Fibroblast of mammary gland (primary cell): ENCODE data around the gene NR1H4.

Experiments
- DNase-seq: peaks from one replicate; pipeline ENCODE4 v3.0.0-alpha.2; 2010; ENCODE audit warnings: low read depth
- H3K4me3 ChIP-seq: 2 replicates; pipeline ENCODE4 v1.5.1; 2011; ENCODE audit warnings: low read depth, mild to moderate bottlenecking, low read length, moderate library complexity; ENCODE audit not compliant: control insufficient read depth
- TF ChIP-seq, protein P1 (sequence below): conservative IDR thresholded peaks from 2 replicates; pipeline ENCODE4 v1.5.1; 2011; ENCODE audit warnings: low read depth, low read length, inconsistent platforms; ENCODE audit not compliant: control insufficient read depth, insufficient read depth

Gene NR1H4

DNA sequence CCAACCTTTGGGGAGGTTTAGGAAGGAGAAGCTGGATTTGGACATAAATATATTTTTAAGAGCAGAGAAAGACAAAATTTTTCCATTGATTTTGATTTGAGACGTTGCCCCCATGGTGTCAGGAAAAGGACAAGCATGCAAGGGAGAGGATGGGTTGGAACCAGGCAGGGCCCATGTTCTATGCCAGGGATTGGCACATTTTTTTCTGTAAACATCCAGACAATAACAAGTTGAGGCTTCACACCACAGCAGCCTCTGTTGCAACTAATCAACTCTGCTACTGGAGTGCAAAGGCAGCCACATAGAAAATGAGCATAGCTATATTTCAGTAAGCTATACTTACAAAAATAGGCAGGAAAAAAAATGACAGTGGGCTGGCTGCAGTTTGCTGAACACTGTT, 44.7 kb downstream of the NR1H4 start:
- TF ChIP-seq, protein P1, sequence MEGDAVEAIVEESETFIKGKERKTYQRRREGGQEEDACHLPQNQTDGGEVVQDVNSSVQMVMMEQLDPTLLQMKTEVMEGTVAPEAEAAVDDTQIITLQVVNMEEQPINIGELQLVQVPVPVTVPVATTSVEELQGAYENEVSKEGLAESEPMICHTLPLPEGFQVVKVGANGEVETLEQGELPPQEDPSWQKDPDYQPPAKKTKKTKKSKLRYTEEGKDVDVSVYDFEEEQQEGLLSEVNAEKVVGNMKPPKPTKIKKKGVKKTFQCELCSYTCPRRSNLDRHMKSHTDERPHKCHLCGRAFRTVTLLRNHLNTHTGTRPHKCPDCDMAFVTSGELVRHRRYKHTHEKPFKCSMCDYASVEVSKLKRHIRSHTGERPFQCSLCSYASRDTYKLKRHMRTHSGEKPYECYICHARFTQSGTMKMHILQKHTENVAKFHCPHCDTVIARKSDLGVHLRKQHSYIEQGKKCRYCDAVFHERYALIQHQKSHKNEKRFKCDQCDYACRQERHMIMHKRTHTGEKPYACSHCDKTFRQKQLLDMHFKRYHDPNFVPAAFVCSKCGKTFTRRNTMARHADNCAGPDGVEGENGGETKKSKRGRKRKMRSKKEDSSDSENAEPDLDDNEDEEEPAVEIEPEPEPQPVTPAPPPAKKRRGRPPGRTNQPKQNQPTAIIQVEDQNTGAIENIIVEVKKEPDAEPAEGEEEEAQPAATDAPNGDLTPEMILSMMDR: no peak
- no peak overlapping the region for H3K4me3 ChIP-seq
- DNase-seq: no peak

GRCh38 chr12:100520048-100520769, 46.5 kb downstream of the NR1H4 start:
- TF ChIP-seq, protein P1: no peak
- no peak for DNase-seq
- no peak overlapping the region for H3K4me3 ChIP-seq

GRCh38 chr12:100521958-100522357, 48.3 kb downstream of the NR1H4 start:
- no peak overlapping the region for H3K4me3 ChIP-seq
- TF ChIP-seq, protein P1: no peak
- DNase-seq: no peak

GRCh38 chr12:100528034-100528433, 54.4 kb downstream of the NR1H4 start:
- no peak for DNase-seq
- TF ChIP-seq, protein P1: no peak
- H3K4me3 ChIP-seq: no peak overlapping the region

DNA sequence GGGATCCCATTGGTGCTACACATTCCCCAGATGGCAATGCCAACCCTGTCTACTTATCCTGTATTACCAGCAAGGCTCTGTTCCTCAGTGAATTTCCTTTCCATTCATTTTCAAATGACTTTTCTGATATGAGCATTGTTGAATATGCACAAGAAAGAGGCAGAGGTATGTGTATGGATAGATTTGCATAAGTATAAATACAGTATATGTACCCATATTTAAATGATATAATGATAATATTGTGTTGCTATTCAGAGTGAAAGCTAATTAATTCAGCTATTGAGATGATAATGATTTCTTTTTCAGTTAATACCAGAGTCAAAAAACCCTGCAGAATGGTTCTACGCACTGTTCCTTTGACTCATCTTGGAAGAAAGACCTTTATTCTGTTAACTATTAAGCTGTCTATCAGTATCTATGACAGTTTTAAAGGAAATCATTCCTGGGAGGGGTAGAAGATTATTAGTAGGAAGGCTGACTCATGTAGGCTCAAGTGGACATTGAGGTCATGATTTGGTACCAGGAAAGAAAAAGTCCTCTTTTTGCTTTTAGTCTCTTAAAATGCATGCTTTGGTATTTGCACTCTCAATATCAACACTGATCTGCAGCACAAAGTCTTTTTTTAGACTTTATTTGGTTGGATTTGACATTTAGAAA, 54.9 kb downstream of the NR1H4 start:
- DNase-seq: no peak
- no peak overlapping the region for H3K4me3 ChIP-seq
- TF ChIP-seq, protein P1: no peak

DNA sequence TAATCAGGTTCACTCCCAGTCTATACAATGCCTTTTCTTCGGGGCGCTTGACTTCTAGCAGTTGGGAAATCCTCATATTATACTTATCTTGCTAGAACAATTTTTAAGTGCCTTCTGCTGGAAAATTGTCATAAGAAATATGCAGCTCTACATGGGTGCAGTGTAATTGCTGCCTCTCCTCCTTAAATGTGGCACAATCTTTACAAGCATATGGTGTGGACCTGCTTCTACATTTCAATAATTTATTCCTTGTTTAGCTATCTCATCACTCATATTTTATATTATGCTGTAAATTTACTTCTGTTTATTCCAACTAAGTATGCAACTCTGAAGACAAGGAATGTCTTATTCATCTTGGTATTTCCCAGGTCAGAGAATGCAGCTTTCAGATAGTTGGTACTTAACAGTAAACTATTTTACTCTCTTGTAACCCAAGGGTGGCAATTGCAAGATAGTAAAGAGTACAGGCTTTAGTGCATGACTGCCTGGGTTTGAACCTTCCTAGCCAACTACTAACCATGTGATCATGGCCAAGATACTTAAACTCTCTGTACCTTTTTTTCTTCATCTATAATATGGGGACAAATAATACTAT, 56.2 kb downstream of the NR1H4 start:
- no peak overlapping the region for H3K4me3 ChIP-seq
- no peak for DNase-seq
- TF ChIP-seq, protein P1: no peak
